Nephron (organoid): ENCODE data around the gene MYO1B.

Experiments used
- H3K27ac Mint-ChIP-seq, 3 experiments: 2 replicates each; pipeline ENCODE4 v1.8.0; 2020; ENCODE audit warnings: mixed read lengths in 3 of 3, mild to moderate bottlenecking in 2 of 3, moderate library complexity in 1 of 3
- H3K27me3 Mint-ChIP-seq: 2 replicates; pipeline ENCODE4 v1.8.0; 2021; ENCODE audit warnings: low read depth, mild to moderate bottlenecking, moderate library complexity, mixed read lengths
- H3K36me3 Mint-ChIP-seq: 2 replicates; pipeline ENCODE4 v1.8.0; 2020; ENCODE audit warnings: low read depth, mixed read lengths
- H3K4me1 Mint-ChIP-seq: 2 replicates; pipeline ENCODE4 v1.8.0; 2020; ENCODE audit warnings: mixed read lengths
- H3K4me3 Mint-ChIP-seq, 3 experiments: 2 replicates each; pipeline ENCODE4 v1.8.0; 2020; ENCODE audit warnings: mild to moderate bottlenecking in 3 of 3, mixed read lengths in 3 of 3, moderate library complexity in 2 of 3
- H3K9me3 Mint-ChIP-seq: 2 replicates; pipeline ENCODE4 v1.8.0; 2020; ENCODE audit warnings: mixed read lengths
- CTCF ChIP-seq, 3 experiments: fragments of 200-600 bp; sonication (generic); IDR thresholded peaks; one replicate each; pipeline ENCODE4 v1.5.0; 2021; ENCODE audit warnings: antibody characterized with exemption in 3 of 3; ENCODE audit not compliant: unreplicated experiment in 3 of 3

MYO1B gene

GRCh38 chr2:191474464-191474863 is 229.3 kb downstream of the MYO1B start:
- H3K36me3 Mint-ChIP-seq, result no peaks in the 10 kb centered on the region
- no peak for TF ChIP-seq CTCF (IDR thresholded peaks at IDR 0.05; ENCODE audit: unreplicated experiment in 3 of 3)
- H3K4me3 Mint-ChIP-seq, result no peak overlapping the region
- H3K9me3 Mint-ChIP-seq, result no peaks in the 10 kb centered on the region
- H3K4me1 Mint-ChIP-seq, result peaks cover 7% of the 10 kb centered on the region
- H3K27me3 Mint-ChIP-seq, result no peaks in the 10 kb centered on the region
- no peak overlapping the region for H3K27ac Mint-ChIP-seq
